GM20000 (cell line): ENCODE data around the gene ADGRV1.
"Not testable (repeated sequence)": the region's sequence is repeated elsewhere in the genome, so short reads cannot be mapped to it uniquely, and the experiment has no call there.

Source experiments
- DNase-seq: peaks from one replicate; pipeline ENCODE4 v3.0.0; 2012; ENCODE audit warnings: low spot score
- TF ChIP-seq, protein P1 (sequence below): IDR thresholded peaks from 2 replicates; pipeline ENCODE4 v1.5.1; 2012; ENCODE audit warnings: mild to moderate bottlenecking, control low read depth; ENCODE audit errors: extremely low read depth, missing control alignments

ADGRV1 gene

DNA sequence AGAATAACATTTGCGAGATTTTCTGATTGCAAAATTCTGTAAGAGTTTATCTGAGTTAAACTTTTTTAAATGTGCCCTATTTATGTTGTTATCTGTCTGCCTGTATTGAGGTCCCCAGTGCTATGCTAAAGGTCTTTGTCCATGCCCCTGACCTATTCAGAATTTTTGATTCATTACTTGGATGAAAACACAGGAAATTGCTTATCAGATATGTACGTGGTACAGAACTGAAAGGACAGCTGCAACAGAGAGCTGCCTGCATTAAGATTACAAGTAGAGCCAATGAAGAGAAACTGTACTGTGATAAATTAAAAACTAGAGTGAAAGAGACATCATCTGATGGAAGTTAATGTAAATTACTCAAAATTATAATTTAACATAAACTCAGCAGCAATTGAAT is 408.8 kb downstream of the ADGRV1 start:
- TF ChIP-seq, protein P1, sequence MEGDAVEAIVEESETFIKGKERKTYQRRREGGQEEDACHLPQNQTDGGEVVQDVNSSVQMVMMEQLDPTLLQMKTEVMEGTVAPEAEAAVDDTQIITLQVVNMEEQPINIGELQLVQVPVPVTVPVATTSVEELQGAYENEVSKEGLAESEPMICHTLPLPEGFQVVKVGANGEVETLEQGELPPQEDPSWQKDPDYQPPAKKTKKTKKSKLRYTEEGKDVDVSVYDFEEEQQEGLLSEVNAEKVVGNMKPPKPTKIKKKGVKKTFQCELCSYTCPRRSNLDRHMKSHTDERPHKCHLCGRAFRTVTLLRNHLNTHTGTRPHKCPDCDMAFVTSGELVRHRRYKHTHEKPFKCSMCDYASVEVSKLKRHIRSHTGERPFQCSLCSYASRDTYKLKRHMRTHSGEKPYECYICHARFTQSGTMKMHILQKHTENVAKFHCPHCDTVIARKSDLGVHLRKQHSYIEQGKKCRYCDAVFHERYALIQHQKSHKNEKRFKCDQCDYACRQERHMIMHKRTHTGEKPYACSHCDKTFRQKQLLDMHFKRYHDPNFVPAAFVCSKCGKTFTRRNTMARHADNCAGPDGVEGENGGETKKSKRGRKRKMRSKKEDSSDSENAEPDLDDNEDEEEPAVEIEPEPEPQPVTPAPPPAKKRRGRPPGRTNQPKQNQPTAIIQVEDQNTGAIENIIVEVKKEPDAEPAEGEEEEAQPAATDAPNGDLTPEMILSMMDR, result no peak
- DNase-seq, result no peak

DNA sequence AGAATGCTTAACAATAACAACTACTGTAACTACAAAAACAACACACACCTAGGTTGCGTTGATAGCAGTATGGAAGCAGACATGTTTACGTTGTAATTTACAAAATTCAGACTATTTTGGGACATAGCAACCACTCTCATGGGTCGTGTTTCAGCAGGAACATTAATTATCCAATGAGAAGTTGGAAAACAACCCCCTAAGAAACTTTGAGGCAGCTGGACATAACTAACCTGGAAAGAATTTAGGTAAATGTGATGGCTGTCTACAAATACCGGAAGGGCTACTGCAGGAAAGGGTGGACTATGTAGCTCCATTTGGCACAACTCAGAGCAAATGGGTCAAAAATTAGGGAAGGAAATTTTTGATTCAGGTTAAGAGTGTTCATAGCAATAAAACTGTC is 409.3 kb downstream of the ADGRV1 start:
- DNase-seq, result no peak

DNA sequence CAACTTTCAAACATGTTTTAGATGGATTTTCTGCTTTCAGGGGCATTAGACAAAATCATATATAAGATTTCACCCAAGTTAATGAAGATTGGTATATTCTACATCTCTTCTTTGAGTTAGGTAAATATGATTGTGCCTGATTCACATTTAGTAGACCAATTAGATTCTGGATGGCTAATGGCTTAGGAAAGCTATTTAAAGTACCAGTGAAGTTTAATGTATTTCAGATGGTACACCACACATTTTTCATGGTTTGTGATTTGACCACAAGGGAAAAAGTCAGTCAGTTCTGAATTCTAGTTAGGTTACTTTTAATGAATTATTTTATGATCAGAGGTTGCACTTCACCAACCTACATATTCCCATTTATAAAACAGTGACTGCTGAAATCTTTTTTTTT is 409.7 kb downstream of the ADGRV1 start:
- TF ChIP-seq, protein P1, result no peak
- DNase-seq, result no peak

More for the DNA sequence above, 409.3 kb downstream of the ADGRV1 start:
- TF ChIP-seq, protein P1, result no peak

DNA sequence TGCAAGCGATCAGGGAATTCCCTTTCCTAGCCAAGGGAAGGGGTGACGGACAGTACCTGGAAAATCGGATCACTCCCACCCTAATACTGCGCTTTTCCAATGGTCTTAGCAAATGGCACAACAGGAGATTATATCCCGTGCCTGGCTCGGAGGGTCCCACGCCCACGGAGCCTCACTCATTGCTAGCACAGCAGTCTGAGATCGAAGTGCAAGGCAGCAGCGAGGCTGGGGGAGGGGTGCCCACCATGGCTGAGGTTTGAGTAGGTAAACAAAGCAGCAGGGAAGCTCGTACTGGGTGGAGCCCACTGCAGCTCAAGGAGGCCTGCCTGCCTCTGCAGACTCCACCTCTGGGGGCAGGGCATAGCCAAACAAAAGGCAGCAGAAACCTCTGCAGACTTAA is 411.3 kb downstream of the ADGRV1 start:
- DNase-seq, result not testable (repeated sequence)

DNA sequence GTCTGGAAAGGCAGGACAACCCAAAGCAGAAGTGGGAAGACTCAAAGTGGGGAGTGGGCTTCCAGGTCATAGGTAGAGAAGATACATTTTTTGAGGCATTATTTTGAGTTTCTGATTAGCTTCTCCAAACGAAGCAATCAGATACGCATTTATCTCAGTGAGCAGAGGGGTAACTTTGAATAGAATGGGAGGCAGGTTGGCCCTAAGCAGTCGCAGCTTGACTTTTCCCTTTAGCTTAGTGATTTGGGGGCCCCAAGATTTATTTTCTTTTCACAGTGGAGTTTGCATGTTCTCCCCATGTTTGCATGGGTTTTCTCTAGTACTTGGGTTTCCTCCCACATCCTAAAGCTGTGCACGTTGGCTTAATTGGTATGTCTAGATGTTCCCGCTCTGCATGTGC is 422.6 kb downstream of the ADGRV1 start:
- TF ChIP-seq, protein P1, result no peak
- no peak for DNase-seq

DNA sequence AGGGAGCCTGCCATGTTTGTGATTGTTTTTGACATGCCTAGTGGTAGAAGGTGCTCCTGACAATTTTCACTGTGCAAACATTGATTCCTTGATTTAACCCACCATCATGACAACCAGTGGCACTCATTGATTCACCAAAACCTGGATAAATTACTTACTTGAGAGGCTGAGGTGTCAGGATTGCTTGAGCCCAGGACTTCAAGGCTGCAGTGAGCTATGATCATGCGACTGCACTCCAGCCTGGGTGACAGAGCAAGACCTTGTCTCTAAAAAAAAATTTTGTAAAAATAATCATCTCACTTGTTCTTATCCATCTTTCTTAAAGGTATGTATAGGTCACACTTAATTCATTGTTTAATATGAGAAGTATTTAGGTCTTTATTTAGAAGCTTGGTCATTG is 423.2 kb downstream of the ADGRV1 start:
- no peak for DNase-seq
- TF ChIP-seq, protein P1, result no peak

DNA sequence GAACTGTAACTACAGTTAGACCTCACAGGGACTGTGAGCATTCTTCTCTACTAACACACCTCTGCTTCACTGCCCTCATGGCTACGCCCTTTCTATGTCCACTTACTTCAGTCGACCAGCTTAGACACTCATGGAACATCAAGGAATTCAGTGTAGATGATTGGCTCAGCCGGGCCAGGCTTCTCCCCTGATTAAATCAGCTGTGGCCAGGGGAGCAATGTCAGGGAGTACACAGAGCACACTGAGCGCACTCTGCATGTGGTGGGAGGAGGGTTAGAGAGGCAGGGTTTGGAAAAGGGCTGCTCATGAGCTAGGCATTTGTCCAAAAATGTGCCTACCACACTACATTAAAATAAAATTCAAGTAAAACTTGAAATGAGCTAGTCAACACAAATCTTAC is 424.0 kb downstream of the ADGRV1 start:
- TF ChIP-seq, protein P1, result no peak
- DNase-seq, result no peak

DNA sequence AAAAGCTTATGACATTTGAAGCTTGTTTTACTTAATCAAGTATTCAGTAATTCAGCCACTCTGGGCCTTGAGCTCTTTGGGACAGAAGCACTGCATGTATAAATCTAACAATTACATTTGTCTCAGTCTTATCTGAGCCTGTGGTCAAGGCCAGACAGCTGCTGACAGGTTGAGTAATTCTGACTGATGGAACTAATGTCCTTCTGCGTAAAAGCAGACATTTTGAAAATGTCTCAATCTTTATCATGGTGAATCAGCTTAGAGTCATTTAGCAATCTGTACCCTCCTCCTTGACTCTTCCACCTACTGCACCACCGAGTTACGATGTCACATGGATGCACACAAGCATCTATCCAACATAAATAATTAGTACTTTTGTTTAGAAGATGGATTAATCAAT is 424.6 kb downstream of the ADGRV1 start:
- TF ChIP-seq, protein P1, result no peak
- no peak for DNase-seq
